ENCODE measurements around the gene TNFSF4. TPM values are rescaled to one million over a fixed set of nuclear protein-coding genes. Genes with fewer than 3 reads are reported as not detected.

The TNFSF4 gene
- total and polyA plus RNA-seq, 2 of the 13 experiments (the other 11 are each of a cell fraction or from before 2014, with no cell fraction given), result 2.4 to 7.9 TPM

DNA sequence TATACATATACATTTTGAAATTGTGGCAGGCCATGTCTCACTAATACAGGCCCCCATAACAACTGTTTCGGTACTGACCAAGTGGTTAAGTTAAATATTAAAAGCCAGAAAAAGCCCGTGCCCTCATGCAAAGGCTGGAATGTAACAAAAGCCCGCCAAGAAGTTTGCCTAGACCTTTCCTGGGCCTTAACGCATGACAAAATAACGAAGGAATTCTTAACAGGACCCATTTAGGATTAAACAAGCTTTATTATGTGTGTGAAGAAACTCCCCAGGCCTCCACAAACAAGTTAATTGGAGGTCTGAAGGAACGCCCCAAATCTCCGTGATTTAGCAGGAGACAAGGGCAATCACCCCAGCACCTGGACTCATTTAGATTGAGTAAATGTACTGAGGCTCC lies 42.4 kb downstream of the TNFSF4 start (continued):
- TF ChIP-seq, protein P1, sequence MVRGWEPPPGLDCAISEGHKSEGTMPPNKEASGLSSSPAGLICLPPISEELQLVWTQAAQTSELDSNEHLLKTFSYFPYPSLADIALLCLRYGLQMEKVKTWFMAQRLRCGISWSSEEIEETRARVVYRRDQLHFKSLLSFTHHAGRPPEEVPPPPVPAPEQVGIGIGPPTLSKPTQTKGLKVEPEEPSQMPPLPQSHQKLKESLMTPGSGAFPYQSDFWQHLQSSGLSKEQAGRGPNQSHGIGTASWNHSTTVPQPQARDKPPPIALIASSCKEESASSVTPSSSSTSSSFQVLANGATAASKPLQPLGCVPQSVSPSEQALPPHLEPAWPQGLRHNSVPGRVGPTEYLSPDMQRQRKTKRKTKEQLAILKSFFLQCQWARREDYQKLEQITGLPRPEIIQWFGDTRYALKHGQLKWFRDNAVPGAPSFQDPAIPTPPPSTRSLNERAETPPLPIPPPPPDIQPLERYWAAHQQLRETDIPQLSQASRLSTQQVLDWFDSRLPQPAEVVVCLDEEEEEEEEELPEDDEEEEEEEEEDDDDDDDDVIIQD (CRISPR knock-in tag; IDR thresholded peaks at IDR 0.05; ENCODE audit: low read depth), result no peak
- TF ChIP-seq TOE1 (CRISPR knock-in tag; IDR thresholded peaks at IDR 0.05), result no peak
- TF ChIP-seq, protein P2, sequence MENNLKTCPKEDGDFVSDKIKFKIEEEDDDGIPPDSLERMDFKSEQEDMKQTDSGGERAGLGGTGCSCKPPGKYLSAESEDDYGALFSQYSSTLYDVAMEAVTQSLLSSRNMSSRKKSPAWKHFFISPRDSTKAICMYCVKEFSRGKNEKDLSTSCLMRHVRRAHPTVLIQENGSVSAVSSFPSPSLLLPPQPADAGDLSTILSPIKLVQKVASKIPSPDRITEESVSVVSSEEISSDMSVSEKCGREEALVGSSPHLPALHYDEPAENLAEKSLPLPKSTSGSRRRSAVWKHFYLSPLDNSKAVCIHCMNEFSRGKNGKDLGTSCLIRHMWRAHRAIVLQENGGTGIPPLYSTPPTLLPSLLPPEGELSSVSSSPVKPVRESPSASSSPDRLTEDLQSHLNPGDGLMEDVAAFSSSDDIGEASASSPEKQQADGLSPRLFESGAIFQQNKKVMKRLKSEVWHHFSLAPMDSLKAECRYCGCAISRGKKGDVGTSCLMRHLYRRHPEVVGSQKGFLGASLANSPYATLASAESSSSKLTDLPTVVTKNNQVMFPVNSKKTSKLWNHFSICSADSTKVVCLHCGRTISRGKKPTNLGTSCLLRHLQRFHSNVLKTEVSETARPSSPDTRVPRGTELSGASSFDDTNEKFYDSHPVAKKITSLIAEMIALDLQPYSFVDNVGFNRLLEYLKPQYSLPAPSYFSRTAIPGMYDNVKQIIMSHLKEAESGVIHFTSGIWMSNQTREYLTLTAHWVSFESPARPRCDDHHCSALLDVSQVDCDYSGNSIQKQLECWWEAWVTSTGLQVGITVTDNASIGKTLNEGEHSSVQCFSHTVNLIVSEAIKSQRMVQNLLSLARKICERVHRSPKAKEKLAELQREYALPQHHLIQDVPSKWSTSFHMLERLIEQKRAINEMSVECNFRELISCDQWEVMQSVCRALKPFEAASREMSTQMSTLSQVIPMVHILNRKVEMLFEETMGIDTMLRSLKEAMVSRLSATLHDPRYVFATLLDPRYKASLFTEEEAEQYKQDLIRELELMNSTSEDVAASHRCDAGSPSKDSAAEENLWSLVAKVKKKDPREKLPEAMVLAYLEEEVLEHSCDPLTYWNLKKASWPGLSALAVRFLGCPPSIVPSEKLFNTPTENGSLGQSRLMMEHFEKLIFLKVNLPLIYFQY (CRISPR knock-in tag; IDR thresholded peaks at IDR 0.05; ENCODE audit: borderline replicate concordance), result no peak
- no peak for TF ChIP-seq ERF (CRISPR knock-in tag; IDR thresholded peaks at IDR 0.05)
- TF ChIP-seq HNRNPL (IDR thresholded peaks at IDR 0.05; ENCODE audit: low read depth, low read length), result no peak
- TF ChIP-seq GATAD2A (CRISPR knock-in tag; IDR thresholded peaks at IDR 0.05), result no peak
- no peak for TF ChIP-seq CREM (IDR thresholded peaks at IDR 0.05)
- TF ChIP-seq CREM (CRISPR knock-in tag; IDR thresholded peaks at IDR 0.05), result no peak

DNA sequence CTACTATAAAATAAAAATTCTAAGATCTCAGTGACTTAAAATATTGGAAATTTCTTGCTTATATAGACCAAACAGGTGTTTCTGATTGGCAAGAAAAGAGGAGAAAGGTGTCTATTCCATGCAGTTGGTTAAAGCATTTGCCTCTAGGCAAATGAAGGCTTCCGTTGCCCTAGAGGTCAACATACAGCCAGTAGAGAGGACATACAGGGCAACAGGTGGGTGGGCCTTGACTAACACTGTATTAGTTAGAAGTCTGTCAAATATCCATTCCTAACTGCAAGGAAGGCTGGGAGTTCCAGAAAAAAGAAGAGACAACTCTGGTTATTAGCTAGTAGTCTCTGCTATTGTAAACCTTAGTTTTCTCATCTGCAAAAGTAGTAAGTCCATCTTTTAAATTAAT lies 43.0 kb downstream of the TNFSF4 start:
- DNase-seq (ENCODE audit: low spot score) (no peak), ATAC-seq (no peak), FAIRE-seq (no peak)
- Histone ChIP-seq H3K27me3 (ENCODE audit: control insufficient read depth in 1 of 2, insufficient read depth in 2 of 2, low read length in 2 of 2) (no peaks in the 10 kb centered on the region), H3K4me1 (ENCODE audit: insufficient read depth, low read length) (peaks cover 9% of the 10 kb centered on the region; the same call in 1 of the 2 replicates), H3K79me2 (ENCODE audit: insufficient read depth, low read length) (no peaks in the 10 kb centered on the region), H3K4me3 (replicated peaks in 1 of 3; ENCODE audit: insufficient read depth in 1 of 3, low read depth in 2 of 3, low read length in 3 of 3) (no peak overlapping the region), H2AFZ (ENCODE audit: low read length) (no peak overlapping the region), H3K36me3 (replicated peaks in 1 of 2; ENCODE audit: control insufficient read depth in 1 of 2, insufficient read depth in 2 of 2, low read length in 2 of 2) (no peaks in the 10 kb centered on the region), H3K27ac (ENCODE audit: extremely low read length, insufficient read depth, low read length) (no peak overlapping the region), H3K9me3 (ENCODE audit: low read length) (no peaks in the 10 kb centered on the region), H3K4me2 (ENCODE audit: low read depth, low read length) (peak overlapping the region; percentile 41; the same call in 1 of the 2 replicates), H4K20me1 (ENCODE audit: insufficient read depth, low read length) (no peaks in the 10 kb centered on the region), H3K9ac (ENCODE audit: insufficient read depth, low read depth, low read length) (no peak overlapping the region)
- POLR2A ChIA-PET, result no interaction called here
- BruUV-seq (replicated peaks), result no TSS peak
- intact Hi-C loops (cut with micrococcal nuclease; ENCODE audit: unreplicated experiment), result no loop called here
- 100% methylated on average over 1 of the region's 1 CpG for WGBS (ENCODE audit: low lambda C conversion rate)
- TF ChIP-seq ETV6 (CRISPR knock-in tag; conservative IDR thresholded peaks at IDR 0.05) (no peak), ZNF724P (CRISPR knock-in tag; IDR thresholded peaks at IDR 0.05; ENCODE audit: borderline replicate concordance) (no peak), CCAR2 (optimal IDR thresholded peaks at IDR 0.05; ENCODE audit: low read depth, low read length) (no peak), EHMT2 (IDR thresholded peaks at IDR 0.05; ENCODE audit: borderline replicate concordance, low read depth, low read length) (no peak), NFIC (IDR thresholded peaks at IDR 0.05; ENCODE audit: low read length) (no peak), KAT8 (CRISPR knock-in tag; IDR thresholded peaks at IDR 0.05) (no peak), JUND (CRISPR knock-in tag; IDR thresholded peaks at IDR 0.05) (no peak), HNRNPH1 (optimal IDR thresholded peaks at IDR 0.05; ENCODE audit: low read depth, low read length) (no peak), GATAD1 (CRISPR knock-in tag; IDR thresholded peaks at IDR 0.05) (no peak)
- TF ChIP-seq, protein P3, sequence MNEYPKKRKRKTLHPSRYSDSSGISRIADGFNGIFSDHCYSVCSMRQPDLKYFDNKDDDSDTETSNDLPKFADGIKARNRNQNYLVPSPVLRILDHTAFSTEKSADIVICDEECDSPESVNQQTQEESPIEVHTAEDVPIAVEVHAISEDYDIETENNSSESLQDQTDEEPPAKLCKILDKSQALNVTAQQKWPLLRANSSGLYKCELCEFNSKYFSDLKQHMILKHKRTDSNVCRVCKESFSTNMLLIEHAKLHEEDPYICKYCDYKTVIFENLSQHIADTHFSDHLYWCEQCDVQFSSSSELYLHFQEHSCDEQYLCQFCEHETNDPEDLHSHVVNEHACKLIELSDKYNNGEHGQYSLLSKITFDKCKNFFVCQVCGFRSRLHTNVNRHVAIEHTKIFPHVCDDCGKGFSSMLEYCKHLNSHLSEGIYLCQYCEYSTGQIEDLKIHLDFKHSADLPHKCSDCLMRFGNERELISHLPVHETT (CRISPR knock-in tag; conservative IDR thresholded peaks at IDR 0.05), result no peak
- CTCF ChIA-PET (ENCODE audit: low intra/inter-chr PET ratio, low total read pairs), result no interaction called here
- in situ Hi-C loops (cut with HindIII; ENCODE audit: extremely low pct_ligation_motif_present, low pct_unique_long_range_greater_than_20kb), result no loop called here

Measured in HepG2 (cell line).